ENCODE data around the gene GRID2. TPM values are rescaled to one million over a fixed set of nuclear protein-coding genes. Genes with fewer than 3 reads are reported as not detected.

The GRID2 gene
- total RNA-seq, 2 donors from 2014 or later, result 27.3 to 40.4 TPM

GRCh38 chr4:93501244-93501643 lies 1197.5 kb downstream of the GRID2 start:
- 80 to 87% methylated on average over 1 to 3 of the region's 3 CpGs for WGBS, 2 experiments (ENCODE audit: insufficient coverage in 1 of 2, insufficient read length in 1 of 2)
- no peak overlapping the region for H3K27ac Mint-ChIP-seq
- peaks cover 4% of the 10 kb centered on the region for H3K27me3 ChIP-seq (ENCODE audit: control insufficient read depth, insufficient read depth, low read length, poor library complexity, severe bottlenecking)

GRCh38 chr4:93501946-93502345 lies 1198.2 kb downstream of the GRID2 start:
- WGBS, 2 experiments (ENCODE audit: insufficient coverage in 1 of 2, insufficient read length in 1 of 2), result 87 to 92% methylated on average over 2 to 3 of the region's 3 CpGs
- H3K27ac ChIP-seq (ENCODE audit: low read depth, low read length), result no peak overlapping the region
- peaks cover 4% of the 10 kb centered on the region for H3K27me3 ChIP-seq (ENCODE audit: control insufficient read depth, insufficient read depth, low read length, poor library complexity, severe bottlenecking)
- TF ChIP-seq, protein P1, sequence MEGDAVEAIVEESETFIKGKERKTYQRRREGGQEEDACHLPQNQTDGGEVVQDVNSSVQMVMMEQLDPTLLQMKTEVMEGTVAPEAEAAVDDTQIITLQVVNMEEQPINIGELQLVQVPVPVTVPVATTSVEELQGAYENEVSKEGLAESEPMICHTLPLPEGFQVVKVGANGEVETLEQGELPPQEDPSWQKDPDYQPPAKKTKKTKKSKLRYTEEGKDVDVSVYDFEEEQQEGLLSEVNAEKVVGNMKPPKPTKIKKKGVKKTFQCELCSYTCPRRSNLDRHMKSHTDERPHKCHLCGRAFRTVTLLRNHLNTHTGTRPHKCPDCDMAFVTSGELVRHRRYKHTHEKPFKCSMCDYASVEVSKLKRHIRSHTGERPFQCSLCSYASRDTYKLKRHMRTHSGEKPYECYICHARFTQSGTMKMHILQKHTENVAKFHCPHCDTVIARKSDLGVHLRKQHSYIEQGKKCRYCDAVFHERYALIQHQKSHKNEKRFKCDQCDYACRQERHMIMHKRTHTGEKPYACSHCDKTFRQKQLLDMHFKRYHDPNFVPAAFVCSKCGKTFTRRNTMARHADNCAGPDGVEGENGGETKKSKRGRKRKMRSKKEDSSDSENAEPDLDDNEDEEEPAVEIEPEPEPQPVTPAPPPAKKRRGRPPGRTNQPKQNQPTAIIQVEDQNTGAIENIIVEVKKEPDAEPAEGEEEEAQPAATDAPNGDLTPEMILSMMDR (conservative IDR thresholded peaks at IDR 0.05), result no peak
- no peak overlapping the region for H3K9ac ChIP-seq (ENCODE audit: extremely low read depth, low read length, poor library complexity, severe bottlenecking)
- DNase-seq, result no peak
- H3K36me3 ChIP-seq (ENCODE audit: control insufficient read depth, insufficient read depth, low read length), result no peaks in the 10 kb centered on the region
- H3K27me3 Mint-ChIP-seq (ENCODE audit: insufficient read depth), result no peaks in the 10 kb centered on the region
- no peaks in the 10 kb centered on the region for H3K4me1 ChIP-seq (ENCODE audit: control insufficient read depth, insufficient read depth, low read length)
- H3K9me3 ChIP-seq (ENCODE audit: control insufficient read depth, low read length), result no peaks in the 10 kb centered on the region
- H3K4me3 Mint-ChIP-seq, result no peak overlapping the region
- H3K4me1 Mint-ChIP-seq, result peaks cover 13% of the 10 kb centered on the region
- no peak overlapping the region for H3K4me3 ChIP-seq (ENCODE audit: low read length)
- H3K9me3 Mint-ChIP-seq, result no peaks in the 10 kb centered on the region
- no peaks in the 10 kb centered on the region for H3K36me3 Mint-ChIP-seq (ENCODE audit: low read depth)
- H3K27ac Mint-ChIP-seq, result no peak overlapping the region

More at GRCh38 chr4:93501244-93501643, 1197.5 kb downstream of the GRID2 start:
- no peak overlapping the region for H3K27ac ChIP-seq (ENCODE audit: low read depth, low read length)
- no peak overlapping the region for H3K9ac ChIP-seq (ENCODE audit: extremely low read depth, low read length, poor library complexity, severe bottlenecking)
- H3K9me3 ChIP-seq (ENCODE audit: control insufficient read depth, low read length), result no peaks in the 10 kb centered on the region
- no peak overlapping the region for H3K4me3 Mint-ChIP-seq
- TF ChIP-seq, protein P1 (conservative IDR thresholded peaks at IDR 0.05), result no peak
- no peaks in the 10 kb centered on the region for H3K36me3 ChIP-seq (ENCODE audit: control insufficient read depth, insufficient read depth, low read length)
- H3K36me3 Mint-ChIP-seq (ENCODE audit: low read depth), result no peaks in the 10 kb centered on the region
- no peak overlapping the region for H3K4me3 ChIP-seq (ENCODE audit: low read length)
- H3K4me1 Mint-ChIP-seq, result peaks cover 13% of the 10 kb centered on the region
- H3K27me3 Mint-ChIP-seq (ENCODE audit: insufficient read depth), result no peaks in the 10 kb centered on the region
- DNase-seq, result no peak
- H3K9me3 Mint-ChIP-seq, result no peaks in the 10 kb centered on the region
- H3K4me1 ChIP-seq (ENCODE audit: control insufficient read depth, insufficient read depth, low read length), result no peaks in the 10 kb centered on the region

GRCh38 chr4:93502991-93503390 lies 1199.2 kb downstream of the GRID2 start:
- Mint-ChIP-seq H3K9me3 (no peaks in the 10 kb centered on the region), H3K4me1 (peaks cover 13% of the 10 kb centered on the region), H3K27ac (no peak overlapping the region), H3K4me3 (no peak overlapping the region), H3K27me3 (ENCODE audit: insufficient read depth) (no peaks in the 10 kb centered on the region), H3K36me3 (ENCODE audit: low read depth) (no peaks in the 10 kb centered on the region)
- H3K27ac ChIP-seq (ENCODE audit: low read depth, low read length), result no peak overlapping the region
- H3K27me3 ChIP-seq (ENCODE audit: control insufficient read depth, insufficient read depth, low read length, poor library complexity, severe bottlenecking), result peaks cover 4% of the 10 kb centered on the region
- no peaks in the 10 kb centered on the region for H3K9me3 ChIP-seq (ENCODE audit: control insufficient read depth, low read length)
- no peaks in the 10 kb centered on the region for H3K36me3 ChIP-seq (ENCODE audit: control insufficient read depth, insufficient read depth, low read length)
- TF ChIP-seq, protein P1 (conservative IDR thresholded peaks at IDR 0.05), result no peak
- DNase-seq, result no peak
- WGBS, 2 experiments (ENCODE audit: insufficient coverage in 1 of 2, insufficient read length in 1 of 2), result 90% methylated on average over 1 of the region's 2 CpGs; no CpG with 5 or more reads in 1 of the 2 experiments
- no peak overlapping the region for H3K4me3 ChIP-seq (ENCODE audit: low read length)
- H3K4me1 ChIP-seq (ENCODE audit: control insufficient read depth, insufficient read depth, low read length), result no peaks in the 10 kb centered on the region
- no peak overlapping the region for H3K9ac ChIP-seq (ENCODE audit: extremely low read depth, low read length, poor library complexity, severe bottlenecking)
